Neural cell (in vitro differentiated cells): Measurements from ENCODE around the gene CLASP1.
"Not testable (repeated sequence)": the region's sequence is repeated elsewhere in the genome, so short reads cannot be mapped to it uniquely, and the experiment has no call there.

Experiments
- CTCF ChIP-seq: fragments of 450-650 bp; IDR thresholded peaks from 2 replicates; pipeline ENCODE4 v1.5.1; 2014; ENCODE audit warnings: antibody characterized with exemption, mild to moderate bottlenecking, moderate library complexity; ENCODE audit not compliant: poor library complexity, severe bottlenecking
- EZH2 ChIP-seq: fragments of 200-600, 300-800 bp; shearing (Covaris generic), sonication (generic); IDR thresholded peaks from 2 replicates; pipeline ENCODE4 v1.6.1; 2014; ENCODE audit warnings: antibody characterized with exemption, low read length, borderline replicate concordance, mild to moderate bottlenecking; ENCODE audit not compliant: insufficient read depth, poor library complexity, severe bottlenecking
- MXI1 ChIP-seq: fragments of 450-650 bp; conservative IDR thresholded peaks from 2 replicates; pipeline ENCODE4 v1.6.1; 2014; ENCODE audit warnings: antibody characterized with exemption, mild to moderate bottlenecking; ENCODE audit not compliant: poor library complexity, severe bottlenecking
- POLR2AphosphoS5 ChIP-seq: IDR thresholded peaks from 2 replicates; pipeline ENCODE4 v1.6.1; 2012
- RAD21 ChIP-seq: fragments of 450-650 bp; conservative IDR thresholded peaks from 2 replicates; pipeline ENCODE4 v1.6.1; 2014; ENCODE audit warnings: antibody characterized with exemption, mild to moderate bottlenecking, moderate library complexity
- SMC3 ChIP-seq: fragments of 450-650 bp; conservative IDR thresholded peaks from 2 replicates; pipeline ENCODE4 v1.6.1; 2014; ENCODE audit warnings: antibody characterized with exemption, mild to moderate bottlenecking, moderate library complexity; ENCODE audit not compliant: poor library complexity
- TAF1 ChIP-seq: IDR thresholded peaks from 2 replicates; pipeline ENCODE4 v1.6.1; 2012; ENCODE audit warnings: low read depth

- TF ChIP-seq CTCF, SMC3, TAF1, EZH2, MXI1, POLR2AphosphoS5, RAD21: not testable (repeated sequence)
These were observed 9.4 kb downstream of the CLASP1 start for GRCh38 chr2:121639846-121640245.
